ENCODE measurements around the gene UNC45B. TPM values are rescaled to one million over a fixed set of nuclear protein-coding genes. Genes with fewer than 3 reads are reported as not detected.
"Not testable (repeated sequence)": the region's sequence is repeated elsewhere in the genome, so short reads cannot be mapped to it uniquely, and the experiment has no call there.

The UNC45B gene
- total RNA-seq, 2 experiments from 2014 or later = 0.10 TPM

DNA sequence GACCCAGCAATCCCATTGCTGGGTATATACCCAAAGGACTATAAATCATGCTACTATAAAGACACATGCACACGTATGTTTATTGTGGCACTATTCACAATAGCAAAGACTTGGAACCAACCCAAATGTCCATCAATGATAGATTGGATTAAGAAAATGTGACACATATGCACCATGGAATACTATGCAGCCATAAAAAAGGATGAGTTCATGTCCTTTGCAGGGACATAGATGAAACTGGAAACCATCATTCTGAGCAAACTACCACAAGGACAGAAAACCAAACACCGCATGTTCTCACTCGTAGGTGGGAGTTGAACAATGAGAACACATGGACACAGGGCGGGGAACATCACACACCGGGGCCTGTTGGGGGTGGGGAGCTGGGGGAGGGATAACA is 31.8 kb downstream of the UNC45B start:
- Mint-ChIP-seq H3K4me1 (peaks cover 52% of the 10 kb centered on the region), H3K27ac (peak overlapping the region; percentile 63), H3K36me3 (ENCODE audit: low read depth) (peaks cover 20% of the 10 kb centered on the region)
- H3K4me3 Mint-ChIP-seq, CTCF ChIA-PET, H3K27me3 Mint-ChIP-seq, H3K9me3 Mint-ChIP-seq, DNase-seq, POLR2A ChIA-PET: not testable (repeated sequence)

DNA sequence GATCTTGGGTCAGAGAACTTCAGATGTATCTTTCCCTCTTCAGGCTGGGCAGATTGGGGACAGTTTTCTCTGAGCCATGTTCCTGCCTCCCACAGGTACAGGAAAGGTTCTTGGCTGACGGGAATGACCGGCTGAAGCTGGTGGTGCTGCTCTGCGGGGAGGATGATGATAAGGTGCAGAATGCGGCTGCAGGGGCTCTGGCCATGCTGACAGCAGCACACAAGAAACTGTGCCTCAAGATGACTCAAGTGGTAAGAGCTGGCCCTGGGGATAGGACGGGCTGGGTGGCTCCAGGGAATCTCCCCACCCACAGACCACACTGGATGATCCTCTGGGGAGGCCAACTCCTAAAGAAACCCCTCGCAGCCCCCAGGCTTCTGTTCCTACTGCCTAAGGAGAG is 35.7 kb downstream of the UNC45B start:
- ChIA-PET POLR2A (interaction anchor here (1.0 kb wide), 1 partner anchor 60 kb away, joined by 3 read pairs; the partner anchor contains the start of gene SLFN5), CTCF (interaction anchor here (0.9 to 1.3 kb wide), 2 partner anchors 28 to 50 kb away, joined by 3 read pairs; no protein-coding TSS in a partner anchor)
- no peak for DNase-seq
- Mint-ChIP-seq H3K4me3 (no peak overlapping the region), H3K27me3 (no peaks in the 10 kb centered on the region), H3K9me3 (peaks cover 3% of the 10 kb centered on the region), H3K4me1 (peaks cover 41% of the 10 kb centered on the region), H3K27ac (no peak overlapping the region), H3K36me3 (ENCODE audit: low read depth) (peaks cover 10% of the 10 kb centered on the region)

GRCh38 chr17:35184274-35184673 is 36.7 kb downstream of the UNC45B start:
- ChIA-PET POLR2A (interaction anchor here (0.7 to 1.0 kb wide), 2 partner anchors 30 to 59 kb away, joined by 3 to 4 read pairs; partner anchors contain the start of gene SLFN5), CTCF (no interaction called here)
- Mint-ChIP-seq H3K9me3 (peaks cover 3% of the 10 kb centered on the region), H3K4me3 (no peak overlapping the region), H3K4me1 (peaks cover 39% of the 10 kb centered on the region), H3K27me3 (no peaks in the 10 kb centered on the region), H3K27ac (no peak overlapping the region), H3K36me3 (ENCODE audit: low read depth) (peaks cover 5% of the 10 kb centered on the region)
- no peak for DNase-seq

DNA sequence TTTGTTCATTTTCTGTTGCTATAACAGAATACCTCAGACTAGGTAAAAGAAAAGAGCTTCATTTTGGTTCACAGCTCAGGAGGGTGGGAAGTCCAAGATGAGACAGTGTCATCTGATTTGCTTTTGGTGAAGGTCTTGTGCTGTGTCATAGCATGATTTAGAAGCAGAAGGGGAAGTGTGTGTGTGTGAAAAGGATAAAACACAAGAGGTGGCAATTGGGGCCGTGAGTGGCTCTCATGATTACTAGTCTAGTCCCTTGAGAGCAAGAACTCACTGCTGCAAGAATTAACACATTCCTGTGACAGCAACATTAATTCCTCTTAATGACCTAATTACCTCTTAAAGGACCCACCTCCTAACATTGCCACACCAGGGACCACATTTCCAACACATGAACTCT is 38.2 kb downstream of the UNC45B start:
- CTCF ChIA-PET = interaction anchor here (1.0 kb wide), 1 partner anchor 10 kb away, joined by 3 read pairs; no protein-coding TSS in a partner anchor
- Mint-ChIP-seq H3K27me3 (no peaks in the 10 kb centered on the region), H3K9me3 (peaks cover 4% of the 10 kb centered on the region), H3K27ac (no peak overlapping the region), H3K4me1 (peaks cover 38% of the 10 kb centered on the region), H3K4me3 (no peak overlapping the region), H3K36me3 (ENCODE audit: low read depth) (peaks cover 4% of the 10 kb centered on the region)
- POLR2A ChIA-PET = no interaction called here
- DNase-seq = no peak

DNA sequence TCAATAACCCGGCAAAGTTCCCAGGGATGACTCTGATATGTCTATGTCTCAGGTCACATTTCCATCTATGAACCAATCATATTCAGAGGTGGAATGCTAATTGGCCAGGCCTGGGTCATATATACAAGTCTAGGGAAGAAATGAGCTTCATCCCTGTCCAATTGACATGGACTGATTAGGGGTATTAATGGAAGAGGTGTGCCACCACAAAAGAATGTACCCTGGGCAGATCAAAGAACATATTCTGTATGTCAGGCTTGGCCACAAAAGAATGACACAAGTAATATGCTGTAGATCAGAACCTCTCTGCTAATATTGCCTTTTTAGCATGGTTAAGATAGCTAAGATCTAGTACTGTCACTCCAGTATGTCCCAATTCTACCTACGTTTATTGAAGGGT is 39.9 kb downstream of the UNC45B start:
- H3K4me1 Mint-ChIP-seq = peaks cover 41% of the 10 kb centered on the region
- H3K36me3 Mint-ChIP-seq (ENCODE audit: low read depth) = peaks cover 4% of the 10 kb centered on the region
- ChIA-PET POLR2A (interaction anchor here (1.1 to 1.4 kb wide), 2 partner anchors 22 to 27 kb away, joined by 3 to 6 read pairs; no protein-coding TSS in a partner anchor), CTCF (interaction anchor here (1.6 kb wide), 1 partner anchor 10 kb away, joined by 3 read pairs; no protein-coding TSS in a partner anchor)
- no peak overlapping the region for H3K4me3 Mint-ChIP-seq
- peaks cover 4% of the 10 kb centered on the region for H3K9me3 Mint-ChIP-seq
- H3K27me3 Mint-ChIP-seq = no peaks in the 10 kb centered on the region
- DNase-seq = no peak
- no peak overlapping the region for H3K27ac Mint-ChIP-seq

DNA sequence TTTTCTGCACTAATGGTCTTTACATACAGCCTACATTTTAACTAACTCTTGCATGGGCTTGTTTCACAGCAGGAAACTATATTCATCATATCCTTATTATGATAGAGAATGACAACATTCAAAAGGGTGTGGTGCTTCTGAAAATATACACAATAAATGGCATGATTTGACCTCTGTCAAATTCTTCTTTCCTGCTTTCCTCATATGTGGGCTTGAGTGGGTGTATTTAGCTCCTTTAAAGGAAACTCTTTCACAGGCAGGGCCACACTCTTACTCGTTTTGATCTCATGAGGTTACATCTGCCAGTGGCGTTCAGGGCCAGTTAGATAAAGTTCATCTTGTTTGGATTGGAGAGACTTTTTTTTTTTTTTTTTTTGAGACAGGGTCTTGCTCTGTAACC is 40.5 kb downstream of the UNC45B start:
- CTCF ChIA-PET = interaction anchor here (0.6 to 1.6 kb wide), 3 partner anchors 11 to 311 kb away, joined by 3 to 5 read pairs (median 3); no protein-coding TSS in a partner anchor
- peaks cover 4% of the 10 kb centered on the region for H3K36me3 Mint-ChIP-seq (ENCODE audit: low read depth)
- peaks cover 48% of the 10 kb centered on the region for H3K4me1 Mint-ChIP-seq
- DNase-seq = no peak
- peak overlapping the region; percentile 83 for H3K27ac Mint-ChIP-seq
- peaks cover 5% of the 10 kb centered on the region for H3K9me3 Mint-ChIP-seq
- no peaks in the 10 kb centered on the region for H3K27me3 Mint-ChIP-seq
- POLR2A ChIA-PET = interaction anchor here (1.1 to 1.4 kb wide), 2 partner anchors 23 to 26 kb away, joined by 3 to 6 read pairs; no protein-coding TSS in a partner anchor
- peak overlapping the region; percentile 4 for H3K4me3 Mint-ChIP-seq

DNA sequence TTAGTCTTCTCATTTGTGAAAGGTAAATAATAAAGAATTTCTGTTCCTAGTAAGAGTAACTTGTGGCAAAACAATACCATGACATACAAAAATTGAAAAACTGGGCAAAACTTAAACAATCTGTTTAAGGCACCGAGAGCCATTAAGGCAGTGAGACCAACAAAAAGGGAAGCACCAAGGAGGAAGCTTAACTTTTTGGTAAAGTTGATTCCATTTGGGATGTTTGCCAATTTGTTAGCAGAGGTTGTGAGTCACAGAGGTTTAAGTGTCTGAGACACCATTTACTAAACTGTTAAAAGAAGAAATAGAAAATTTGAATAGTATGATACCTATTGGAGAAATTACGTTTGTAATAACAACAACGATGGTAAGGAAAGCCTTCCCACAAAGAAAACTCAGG is 41.7 kb downstream of the UNC45B start:
- no peaks in the 10 kb centered on the region for H3K27me3 Mint-ChIP-seq
- H3K4me1 Mint-ChIP-seq = peaks cover 47% of the 10 kb centered on the region
- ChIA-PET CTCF (no interaction called here), POLR2A (no interaction called here)
- peaks cover 7% of the 10 kb centered on the region for H3K9me3 Mint-ChIP-seq
- H3K4me3 Mint-ChIP-seq = peak overlapping the region; percentile 22
- H3K36me3 Mint-ChIP-seq (ENCODE audit: low read depth) = peaks cover 4% of the 10 kb centered on the region
- no peak overlapping the region for H3K27ac Mint-ChIP-seq
- no peak for DNase-seq

DNA sequence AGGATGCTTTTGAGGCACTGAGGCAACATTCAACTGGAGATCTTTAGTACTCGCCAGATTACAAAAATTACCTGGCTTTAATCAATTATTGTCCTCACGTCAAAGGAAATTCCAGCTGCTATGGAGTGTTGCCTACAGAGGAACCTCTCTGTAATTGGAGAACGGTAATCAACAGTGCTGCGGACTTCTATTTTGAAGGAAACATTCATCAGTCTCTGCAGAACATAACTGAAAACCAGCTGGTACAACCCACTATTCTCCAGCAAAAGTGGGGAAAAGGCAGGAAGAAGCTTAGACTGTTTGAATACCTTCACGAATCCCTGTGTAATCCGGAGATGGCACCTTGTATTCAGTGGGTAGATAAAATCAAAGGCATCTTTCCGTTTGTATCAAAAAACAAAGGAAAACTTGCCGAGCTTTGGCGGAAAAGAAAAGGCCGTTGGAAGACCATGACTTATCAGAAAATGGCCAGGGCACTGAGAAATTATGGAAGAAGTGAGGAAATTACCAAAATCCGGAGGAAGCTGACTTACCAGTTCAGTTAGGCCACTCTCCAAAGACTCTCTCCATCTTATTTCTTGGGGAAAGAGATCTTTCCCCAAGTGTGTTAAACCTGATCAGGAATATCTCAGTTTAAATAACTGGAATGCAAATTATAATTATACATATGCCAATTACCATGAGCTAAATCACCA is 43.5 kb downstream of the UNC45B start:
- ChIA-PET POLR2A (no interaction called here), CTCF (interaction anchor here (0.8 to 1.0 kb wide), 2 partner anchors 9 to 11 kb away, joined by 3 read pairs; no protein-coding TSS in a partner anchor)
- H3K27me3 Mint-ChIP-seq = no peaks in the 10 kb centered on the region
- H3K9me3 Mint-ChIP-seq = peaks cover 10% of the 10 kb centered on the region
- no peak overlapping the region for H3K4me3 Mint-ChIP-seq
- peaks cover 4% of the 10 kb centered on the region for H3K36me3 Mint-ChIP-seq (ENCODE audit: low read depth)
- no peak overlapping the region for H3K27ac Mint-ChIP-seq
- DNase-seq = no peak
- peaks cover 40% of the 10 kb centered on the region for H3K4me1 Mint-ChIP-seq

GRCh38 chr17:35192708-35193107 is 45.1 kb downstream of the UNC45B start:
- Mint-ChIP-seq H3K27ac (peak overlapping the region; percentile 42), H3K36me3 (ENCODE audit: low read depth) (peaks cover 11% of the 10 kb centered on the region), H3K4me3 (no peak overlapping the region), H3K9me3 (peaks cover 19% of the 10 kb centered on the region), H3K27me3 (peaks cover 4% of the 10 kb centered on the region), H3K4me1 (peaks cover 29% of the 10 kb centered on the region)
- ChIA-PET CTCF (no interaction called here), POLR2A (no interaction called here)
- no peak for DNase-seq

DNA sequence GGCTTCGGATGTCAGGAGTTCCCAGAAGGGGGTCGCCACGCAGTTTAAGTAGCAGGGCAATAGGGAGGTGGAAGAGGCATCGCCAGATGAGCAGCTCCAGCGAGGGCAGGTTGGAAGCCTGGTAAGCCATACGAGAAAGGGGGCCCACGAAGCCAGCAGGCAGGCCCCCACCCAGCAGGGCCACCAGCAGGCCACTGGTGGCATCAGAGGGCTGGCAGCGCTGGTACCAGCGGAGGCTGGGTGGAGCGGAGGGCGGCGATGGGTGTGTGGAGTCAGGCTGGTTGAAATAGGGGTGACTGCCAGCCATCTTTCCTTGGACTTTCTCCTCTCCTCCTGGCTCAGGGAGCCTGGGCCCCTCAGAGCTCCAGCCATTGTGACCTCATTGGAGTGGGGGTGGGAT is 46.4 kb downstream of the UNC45B start, which contains the start of gene SLC35G3:
Gene SLC35G3, minus strand, starts transcription at position 393 of the 400 bp plus-strand sequence. Its CDS starts 86 bp downstream, at position 307.
- POLR2A ChIA-PET; H3K4me3 Mint-ChIP-seq; H3K27me3 Mint-ChIP-seq; H3K36me3 Mint-ChIP-seq (ENCODE audit: low read depth); CTCF ChIA-PET; DNase-seq: not testable (repeated sequence)
- H3K9me3 Mint-ChIP-seq = peaks cover 18% of the 10 kb centered on the region
- peak within 1 kb of the TSS; percentile 42 for H3K27ac Mint-ChIP-seq
- H3K4me1 Mint-ChIP-seq = peaks cover 17% of the 10 kb centered on the region

DNA sequence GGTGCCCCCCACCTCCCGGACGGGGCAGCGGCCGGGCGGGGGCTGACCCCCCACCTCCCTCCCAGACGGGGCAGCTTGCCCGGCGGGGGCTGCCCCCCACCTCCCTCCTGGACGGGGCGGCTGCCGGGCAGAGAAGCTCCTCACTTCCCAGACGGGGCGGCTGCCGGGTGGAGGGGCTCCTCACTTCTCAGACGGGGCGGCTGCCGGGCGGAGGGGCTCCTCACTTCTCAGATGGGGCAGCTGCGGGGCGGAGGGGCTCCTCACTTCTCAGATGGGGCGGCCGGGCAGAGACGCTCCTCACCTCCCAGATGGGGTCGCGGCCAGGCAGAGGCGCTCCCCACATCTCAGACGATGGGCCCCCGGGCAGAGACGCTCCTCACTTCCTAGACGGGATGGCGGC is 47.4 kb downstream of the UNC45B start:
- POLR2A ChIA-PET, DNase-seq, H3K4me3 Mint-ChIP-seq, CTCF ChIA-PET, H3K27ac Mint-ChIP-seq, H3K27me3 Mint-ChIP-seq: not testable (repeated sequence)
- Mint-ChIP-seq H3K4me1 (peaks cover 14% of the 10 kb centered on the region), H3K36me3 (ENCODE audit: low read depth) (peaks cover 16% of the 10 kb centered on the region), H3K9me3 (peaks cover 24% of the 10 kb centered on the region)

- H3K4me3 Mint-ChIP-seq, H3K27ac Mint-ChIP-seq, CTCF ChIA-PET, DNase-seq, H3K27me3 Mint-ChIP-seq, H3K4me1 Mint-ChIP-seq, POLR2A ChIA-PET: not testable (repeated sequence)
- Mint-ChIP-seq H3K36me3 (ENCODE audit: low read depth) (peaks cover 51% of the 10 kb centered on the region), H3K9me3 (peaks cover 42% of the 10 kb centered on the region)
Measured at GRCh38 chr17:35202582-35202981, 55.0 kb downstream of the UNC45B start.

GRCh38 chr17:35210741-35211140 is 63.1 kb downstream of the UNC45B start:
- ChIA-PET CTCF (interaction anchor here (0.8 kb wide), 1 partner anchor 11 kb away, joined by 3 read pairs; no protein-coding TSS in a partner anchor), POLR2A (no interaction called here)
- H3K36me3 Mint-ChIP-seq (ENCODE audit: low read depth) = peaks cover 40% of the 10 kb centered on the region
- peaks cover 33% of the 10 kb centered on the region for H3K9me3 Mint-ChIP-seq
- H3K4me3 Mint-ChIP-seq = peak overlapping the region; percentile 11
- no peaks in the 10 kb centered on the region for H3K27me3 Mint-ChIP-seq
- peak overlapping the region; percentile 77 for H3K27ac Mint-ChIP-seq
- peak; percentile 63 for DNase-seq
- peaks cover 71% of the 10 kb centered on the region for H3K4me1 Mint-ChIP-seq
